ENCODE measurements around the gene DEK. TPM values are rescaled to one million over a fixed set of nuclear protein-coding genes. Genes with fewer than 3 reads are reported as not detected.
A peak's percentile ranks its signal among the peaks of the same experiment; 100 is the strongest.
"Not testable (repeated sequence)": the region's sequence is repeated elsewhere in the genome, so short reads cannot be mapped to it uniquely, and the experiment has no call there.

The DEK gene
- total and polyA plus RNA-seq, 4 donors = 35.2 to 87.6 (median 56.6) TPM

DNA sequence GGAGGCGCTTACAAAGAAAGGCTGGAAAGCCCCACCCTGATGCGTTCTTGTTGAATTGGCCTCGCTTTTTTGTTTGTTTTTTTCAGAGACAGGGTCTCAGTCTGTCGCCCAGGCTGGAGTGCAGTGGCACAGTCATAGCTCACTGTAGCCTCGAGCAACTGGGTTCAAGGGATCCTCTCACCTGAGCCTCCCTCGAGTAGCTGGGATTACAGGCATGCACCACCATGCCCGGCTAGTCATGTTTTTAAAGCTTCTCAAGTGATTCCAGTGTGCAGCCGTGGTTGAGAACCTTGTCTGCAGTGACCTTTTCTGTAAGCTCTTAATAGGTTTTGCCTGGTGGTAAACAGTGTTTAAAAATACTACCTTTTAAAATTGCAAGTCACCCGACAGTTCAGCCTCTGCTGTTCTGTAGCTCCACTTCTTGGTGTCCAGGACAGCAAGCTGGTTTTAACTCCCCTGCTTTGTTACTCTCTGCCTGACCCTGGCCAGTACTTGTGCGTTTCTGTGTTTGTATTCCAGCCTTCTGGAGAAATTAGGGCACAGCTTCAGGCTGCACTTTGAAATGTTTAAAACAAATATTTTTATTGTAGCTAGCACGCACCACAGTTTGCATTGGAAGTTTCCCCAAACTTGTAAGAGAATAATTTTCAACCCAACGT lies 54.7 kb downstream of the DEK start:
- TF ChIP-seq, protein P1, sequence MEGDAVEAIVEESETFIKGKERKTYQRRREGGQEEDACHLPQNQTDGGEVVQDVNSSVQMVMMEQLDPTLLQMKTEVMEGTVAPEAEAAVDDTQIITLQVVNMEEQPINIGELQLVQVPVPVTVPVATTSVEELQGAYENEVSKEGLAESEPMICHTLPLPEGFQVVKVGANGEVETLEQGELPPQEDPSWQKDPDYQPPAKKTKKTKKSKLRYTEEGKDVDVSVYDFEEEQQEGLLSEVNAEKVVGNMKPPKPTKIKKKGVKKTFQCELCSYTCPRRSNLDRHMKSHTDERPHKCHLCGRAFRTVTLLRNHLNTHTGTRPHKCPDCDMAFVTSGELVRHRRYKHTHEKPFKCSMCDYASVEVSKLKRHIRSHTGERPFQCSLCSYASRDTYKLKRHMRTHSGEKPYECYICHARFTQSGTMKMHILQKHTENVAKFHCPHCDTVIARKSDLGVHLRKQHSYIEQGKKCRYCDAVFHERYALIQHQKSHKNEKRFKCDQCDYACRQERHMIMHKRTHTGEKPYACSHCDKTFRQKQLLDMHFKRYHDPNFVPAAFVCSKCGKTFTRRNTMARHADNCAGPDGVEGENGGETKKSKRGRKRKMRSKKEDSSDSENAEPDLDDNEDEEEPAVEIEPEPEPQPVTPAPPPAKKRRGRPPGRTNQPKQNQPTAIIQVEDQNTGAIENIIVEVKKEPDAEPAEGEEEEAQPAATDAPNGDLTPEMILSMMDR (IDR thresholded peaks at IDR 0.05; ENCODE audit: control extremely low read depth, extremely low read depth) = no peak
- Histone ChIP-seq H3K27ac (ENCODE audit: low read depth in 1 of 2, low read length in 1 of 2) (peak overlapping the region in 1 of 2 donors; percentile 49), H3K9me3 (ENCODE audit: control insufficient read depth in 4 of 4, insufficient read depth in 3 of 4, low read length in 3 of 4) (peaks cover 0 to 1% (median 0%) of the 10 kb centered on the region in 4 donors), H3K4me1 (ENCODE audit: control insufficient read depth in 5 of 5, insufficient read depth in 5 of 5, low read length in 5 of 5) (peaks cover 0 to 6% (median 0%) of the 10 kb centered on the region in 5 donors), H3K9ac (ENCODE audit: insufficient read depth in 1 of 2, low read length in 2 of 2) (no peak overlapping the region), H3K36me3 (ENCODE audit: control insufficient read depth in 4 of 4, insufficient read depth in 4 of 4, low read length in 4 of 4) (peaks cover 3 to 19% (median 15%) of the 10 kb centered on the region in 4 donors), H3K27me3 (ENCODE audit: control insufficient read depth in 3 of 3, insufficient read depth in 3 of 3, low read length in 2 of 3) (no peaks in the 10 kb centered on the region), H3K4me3 (no peak overlapping the region)
- 70 to 88% methylated on average over 12 of the region's 12 CpGs for WGBS, 2 donors
- DNase-seq (peak in 1 of 3 donors; percentile 48), ATAC-seq (ENCODE audit: insufficient read depth, low FRiP score) (no peak)

DNA sequence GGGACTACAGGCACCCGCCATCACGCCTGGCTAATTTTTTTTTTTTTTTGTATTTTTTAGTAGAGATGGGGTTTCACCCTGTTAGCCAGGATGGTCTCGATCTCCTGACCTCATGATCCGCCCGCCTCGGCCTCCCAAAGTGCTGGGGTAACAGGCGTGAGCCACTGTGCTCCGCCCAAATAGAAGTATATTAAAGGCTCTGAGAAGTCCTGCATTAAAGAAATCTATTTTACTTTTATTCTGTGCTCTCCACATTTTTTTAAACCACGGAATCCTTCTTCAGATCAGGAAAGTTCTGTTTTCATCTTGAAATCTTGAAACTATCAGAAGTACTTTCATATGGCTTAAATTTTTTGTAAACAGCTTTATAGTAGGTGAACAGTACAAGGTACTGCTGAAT lies 55.6 kb downstream of the DEK start:
- WGBS, 2 donors = 83 to 97% methylated on average over 4 to 8 of the region's 9 CpGs
- not testable (repeated sequence) for H3K27ac ChIP-seq (ENCODE audit: low read depth in 1 of 2, low read length in 1 of 2); ATAC-seq (ENCODE audit: insufficient read depth, low FRiP score); H3K27me3 ChIP-seq (ENCODE audit: control insufficient read depth in 3 of 3, insufficient read depth in 3 of 3, low read length in 2 of 3); H3K9me3 ChIP-seq (ENCODE audit: control insufficient read depth in 4 of 4, insufficient read depth in 3 of 4, low read length in 3 of 4); H3K4me3 ChIP-seq; DNase-seq; H3K9ac ChIP-seq (ENCODE audit: insufficient read depth in 1 of 2, low read length in 2 of 2); H3K4me1 ChIP-seq (ENCODE audit: control insufficient read depth in 5 of 5, insufficient read depth in 5 of 5, low read length in 5 of 5)
- peaks cover 3 to 18% (median 13%) of the 10 kb centered on the region in 4 donors for H3K36me3 ChIP-seq (ENCODE audit: control insufficient read depth in 4 of 4, insufficient read depth in 4 of 4, low read length in 4 of 4)

DNA sequence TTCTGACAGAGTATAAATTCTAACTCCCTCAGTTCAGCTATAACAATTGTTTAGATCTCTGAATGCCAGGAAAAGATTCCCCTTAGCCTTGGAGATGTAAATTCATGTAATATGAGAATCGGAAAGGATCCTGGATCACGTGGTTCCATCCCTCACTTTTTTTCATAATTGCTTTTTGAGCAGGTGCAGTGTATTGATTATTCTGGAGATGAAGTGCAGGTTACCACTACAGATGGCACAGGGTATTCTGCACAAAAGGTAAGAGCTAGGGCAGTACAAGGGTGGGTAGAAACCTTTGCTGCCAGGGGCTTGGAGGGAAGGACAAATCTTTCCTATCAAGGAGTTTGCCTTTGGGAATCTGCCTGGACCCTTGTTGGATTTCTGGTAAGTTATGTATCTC lies 56.4 kb downstream of the DEK start:
- Histone ChIP-seq H3K4me1 (ENCODE audit: control insufficient read depth in 5 of 5, insufficient read depth in 5 of 5, low read length in 5 of 5) (peaks cover 0 to 2% (median 0%) of the 10 kb centered on the region in 5 donors), H3K9ac (ENCODE audit: insufficient read depth in 1 of 2, low read length in 2 of 2) (no peak overlapping the region), H3K27me3 (ENCODE audit: control insufficient read depth in 3 of 3, insufficient read depth in 3 of 3, low read length in 2 of 3) (no peaks in the 10 kb centered on the region), H3K4me3 (no peak overlapping the region), H3K9me3 (ENCODE audit: control insufficient read depth in 4 of 4, insufficient read depth in 3 of 4, low read length in 3 of 4) (peaks cover 0 to 1% (median 0%) of the 10 kb centered on the region in 4 donors), H3K36me3 (ENCODE audit: control insufficient read depth in 4 of 4, insufficient read depth in 4 of 4, low read length in 4 of 4) (peaks cover 3 to 18% (median 11%) of the 10 kb centered on the region in 4 donors), H3K27ac (ENCODE audit: low read depth in 1 of 2, low read length in 1 of 2) (no peak overlapping the region)
- TF ChIP-seq, protein P1 (IDR thresholded peaks at IDR 0.05; ENCODE audit: control extremely low read depth, extremely low read depth) = no peak
- 48 to 65% methylated on average over 2 of the region's 2 CpGs for WGBS, 2 donors
- ATAC-seq (ENCODE audit: insufficient read depth, low FRiP score) = no peak
- DNase-seq = no peak

DNA sequence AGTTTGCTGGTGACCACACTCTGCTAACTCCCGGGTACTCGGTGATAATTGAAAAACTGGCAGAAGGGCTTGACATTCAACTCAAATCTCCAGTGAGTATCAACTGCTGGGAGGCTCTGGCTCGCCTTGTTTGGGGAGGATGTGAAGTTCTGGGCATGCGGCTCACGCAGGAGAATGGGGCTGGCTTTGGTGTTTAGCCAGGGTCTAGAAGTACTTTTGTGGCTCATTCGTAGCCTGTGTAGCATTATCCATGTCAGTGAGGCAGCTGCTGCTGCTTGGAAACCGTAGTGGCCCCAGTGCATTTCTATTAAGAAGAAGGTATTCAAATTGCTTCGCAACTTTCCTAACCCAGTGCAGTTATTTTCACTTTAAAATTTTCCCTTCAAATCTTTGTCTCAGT lies 56.9 kb downstream of the DEK start:
- H3K36me3 ChIP-seq (ENCODE audit: control insufficient read depth in 4 of 4, insufficient read depth in 4 of 4, low read length in 4 of 4) = peaks cover 3 to 20% (median 11%) of the 10 kb centered on the region in 4 donors
- no peak for ATAC-seq (ENCODE audit: insufficient read depth, low FRiP score)
- WGBS, 2 donors = 79 to 90% methylated on average over 8 of the region's 8 CpGs
- no peak overlapping the region for H3K9ac ChIP-seq (ENCODE audit: insufficient read depth in 1 of 2, low read length in 2 of 2)
- H3K27ac ChIP-seq (ENCODE audit: low read depth in 1 of 2, low read length in 1 of 2) = no peak overlapping the region
- H3K27me3 ChIP-seq (ENCODE audit: control insufficient read depth in 3 of 3, insufficient read depth in 3 of 3, low read length in 2 of 3) = no peaks in the 10 kb centered on the region
- TF ChIP-seq, protein P1 (IDR thresholded peaks at IDR 0.05; ENCODE audit: control extremely low read depth, extremely low read depth) = no peak
- H3K4me3 ChIP-seq = no peak overlapping the region
- peaks cover 0 to 2% (median 0%) of the 10 kb centered on the region in 5 donors for H3K4me1 ChIP-seq (ENCODE audit: control insufficient read depth in 5 of 5, insufficient read depth in 5 of 5, low read length in 5 of 5)
- H3K9me3 ChIP-seq (ENCODE audit: control insufficient read depth in 4 of 4, insufficient read depth in 3 of 4, low read length in 3 of 4) = peaks cover 0 to 1% (median 0%) of the 10 kb centered on the region in 4 donors
- peak in 2 of 3 donors; percentile 39 to 45 for DNase-seq

Data from lung (tissue), 12 donors.